ENCODE data around the gene NUCKS1.

The NUCKS1 gene

DNA sequence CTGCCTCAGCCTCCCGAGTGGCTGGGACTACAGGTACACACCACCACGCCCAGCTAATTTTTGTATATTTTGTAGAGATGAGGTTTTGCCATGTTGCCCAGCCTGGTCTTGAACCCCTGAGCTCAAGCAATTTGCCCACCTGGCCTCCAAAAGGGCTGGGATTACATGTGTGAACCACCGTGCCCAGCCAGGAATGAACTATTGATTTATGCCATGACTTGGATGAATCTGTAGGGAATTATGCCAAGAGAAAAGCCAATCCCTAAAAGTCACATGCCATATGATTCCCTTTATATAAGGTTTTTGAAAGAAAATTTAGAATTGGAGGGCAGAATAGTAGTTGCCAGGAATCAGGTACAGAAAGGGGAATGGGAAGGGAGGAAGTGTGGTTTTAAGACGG lies 50.6 kb downstream of the NUCKS1 start:
- DNase-seq (ENCODE audit: low read depth): no peak

DNA sequence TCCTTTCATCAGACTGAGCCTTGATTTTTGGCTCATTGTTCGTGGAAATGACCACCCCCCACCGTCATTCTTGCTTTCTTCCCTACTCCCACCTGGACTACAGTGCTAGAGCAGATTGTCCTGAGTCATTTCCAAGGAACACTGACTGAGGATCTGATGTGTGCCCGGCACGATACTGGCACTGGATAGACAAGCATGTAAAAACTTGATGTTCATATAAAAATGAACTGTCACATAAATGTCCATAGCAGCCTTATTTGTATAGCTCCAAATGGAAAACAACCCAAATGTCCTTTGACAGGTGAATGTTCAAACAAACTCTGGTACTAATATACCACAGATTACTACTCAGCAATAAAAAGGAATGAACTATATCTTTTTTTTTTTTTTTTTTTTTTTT lies 51.1 kb downstream of the NUCKS1 start:
- DNase-seq (ENCODE audit: low read depth): no peak

DNA sequence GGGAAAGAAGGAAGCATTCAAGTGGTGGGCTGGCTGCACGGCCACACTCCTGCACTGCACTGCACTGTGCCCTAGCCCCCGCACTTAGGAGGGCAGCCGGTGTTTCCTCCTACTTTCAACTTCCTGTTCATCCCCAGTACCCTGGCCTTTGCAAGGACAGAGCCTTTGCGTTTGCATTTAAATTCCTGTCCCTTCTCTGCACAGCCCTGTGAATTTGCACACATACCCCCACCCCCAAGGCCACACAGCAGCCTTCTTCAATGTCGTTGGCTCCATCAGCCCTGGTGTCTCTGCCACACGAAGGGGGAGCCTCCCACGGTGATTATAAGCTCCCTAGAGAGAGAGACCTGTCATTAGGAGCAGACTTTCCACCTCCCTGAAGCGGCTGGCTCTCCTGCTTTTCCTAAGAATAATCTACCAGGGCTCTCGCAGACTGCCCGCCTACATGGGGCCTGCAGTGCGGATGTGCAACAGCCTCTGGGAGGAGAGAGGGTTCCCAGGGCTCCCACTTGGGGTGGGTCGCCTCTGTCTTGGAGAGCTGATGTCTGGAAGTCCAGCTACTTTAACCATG lies 56.5 kb downstream of the NUCKS1 start:
- no peak for DNase-seq (ENCODE audit: low read depth)

DNA sequence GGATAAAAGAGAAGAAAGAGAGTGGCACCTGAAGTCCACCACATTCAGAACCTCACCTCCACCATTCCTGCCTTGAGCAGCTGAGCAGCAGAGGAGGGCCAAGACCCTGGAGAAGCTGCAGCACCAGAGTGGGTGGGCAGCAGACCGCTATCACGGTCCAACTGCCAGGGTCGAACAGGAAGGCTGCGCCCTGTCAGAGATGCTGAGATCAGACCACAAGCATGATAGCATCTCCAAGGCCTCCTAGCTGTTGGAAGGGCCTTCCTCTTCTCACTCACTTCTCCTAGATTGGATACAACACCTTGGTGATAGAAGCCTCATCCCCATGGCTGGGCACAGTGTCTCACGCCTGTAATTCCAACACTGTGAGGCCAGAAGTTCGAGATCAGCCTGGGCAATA lies 57.6 kb downstream of the NUCKS1 start:
- DNase-seq (ENCODE audit: low read depth): no peak

DNA sequence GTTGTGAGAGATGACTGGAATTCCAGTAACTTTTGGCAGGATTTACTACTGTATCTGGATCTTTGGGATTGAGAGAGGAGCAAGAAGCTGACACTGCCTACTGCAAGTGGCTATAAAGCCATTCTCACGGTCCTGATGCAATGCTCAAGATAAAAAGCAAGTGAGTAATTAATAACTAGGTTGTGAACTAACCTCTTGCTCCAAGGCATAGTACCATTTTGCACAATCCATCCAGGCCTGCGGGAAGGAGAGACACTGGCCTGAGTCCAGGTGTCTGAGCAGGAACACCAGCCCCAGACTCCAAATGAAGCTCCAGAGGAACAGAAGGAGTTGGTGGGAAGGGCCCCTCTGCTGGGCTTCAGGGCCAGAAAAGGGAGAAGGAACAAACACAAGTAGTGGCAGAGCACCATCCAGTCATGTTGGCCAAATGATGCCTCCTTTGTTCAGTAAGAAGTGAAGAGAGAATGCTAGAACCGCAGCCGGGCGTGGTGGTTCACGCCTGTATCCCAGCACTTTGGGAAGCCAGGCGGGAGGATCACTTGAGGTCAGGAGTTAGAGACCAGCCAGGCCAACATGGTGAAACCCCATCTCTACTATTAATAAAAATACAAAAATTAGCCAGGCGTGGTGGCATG lies 59.7 kb downstream of the NUCKS1 start:
- no peak for DNase-seq (ENCODE audit: low read depth)

DNA sequence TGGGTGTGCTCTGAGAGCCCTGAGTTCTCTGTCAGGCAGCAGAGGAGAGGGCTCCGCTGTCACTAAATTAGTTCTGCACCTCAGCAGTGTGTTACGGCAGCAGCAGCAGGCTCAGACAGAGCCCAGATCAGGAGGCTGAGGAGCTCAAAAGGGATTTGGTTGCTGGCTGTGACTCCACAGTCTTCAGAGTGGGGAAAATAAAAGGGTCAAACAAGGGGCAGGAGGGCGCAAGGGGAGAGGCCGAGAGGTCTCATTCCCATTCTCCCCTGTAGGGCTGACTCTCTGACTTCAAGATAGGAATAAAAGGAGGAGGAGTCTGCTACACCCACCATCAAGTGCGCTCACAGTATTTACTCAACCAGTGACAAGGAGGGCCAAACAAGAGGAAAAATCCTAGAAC lies 60.5 kb downstream of the NUCKS1 start:
- no peak for DNase-seq (ENCODE audit: low read depth)

DNA sequence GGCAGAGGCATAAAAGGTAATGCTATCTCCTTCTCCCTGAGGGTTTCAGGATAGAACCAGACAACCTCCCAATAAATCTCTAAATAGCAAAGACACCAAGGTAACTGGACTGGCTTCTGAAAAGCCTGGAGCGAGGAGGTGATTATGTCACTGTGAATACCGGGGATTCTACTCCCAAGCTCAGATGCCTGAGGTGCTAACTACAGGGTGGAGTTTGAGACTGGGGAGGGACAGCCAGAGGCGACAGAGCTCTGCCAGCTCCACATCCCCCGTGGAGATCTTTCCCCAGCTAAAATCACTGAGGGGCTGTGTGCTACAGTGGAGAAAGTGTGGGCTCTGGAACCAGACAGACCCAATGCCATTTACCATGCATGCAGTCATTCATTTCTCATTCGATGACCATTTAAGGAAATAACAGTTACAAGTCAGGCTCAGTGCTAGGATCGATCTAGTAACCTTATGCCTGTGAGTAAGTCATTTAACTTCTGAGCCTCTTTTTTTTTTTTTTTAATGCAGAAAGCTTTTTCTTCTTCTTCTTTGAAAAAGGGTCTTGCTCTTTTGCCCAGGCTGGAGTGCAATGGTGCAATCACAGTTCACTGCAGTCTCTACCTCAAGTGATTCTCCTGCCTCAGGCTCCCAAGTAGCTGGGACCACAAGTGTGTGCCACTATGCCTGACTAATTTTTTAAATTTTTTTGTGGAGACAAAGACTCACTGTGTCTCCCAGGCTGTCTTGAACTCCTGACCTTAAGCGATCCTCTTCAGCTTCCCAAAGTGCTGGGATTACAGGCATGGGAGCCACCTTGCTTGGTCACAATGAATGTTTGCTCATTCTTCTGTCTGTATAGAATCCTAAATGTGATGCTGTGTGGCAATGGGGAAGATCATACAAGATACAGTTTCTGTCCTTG lies 61.6 kb downstream of the NUCKS1 start:
- no peak for DNase-seq (ENCODE audit: low read depth)

DNA sequence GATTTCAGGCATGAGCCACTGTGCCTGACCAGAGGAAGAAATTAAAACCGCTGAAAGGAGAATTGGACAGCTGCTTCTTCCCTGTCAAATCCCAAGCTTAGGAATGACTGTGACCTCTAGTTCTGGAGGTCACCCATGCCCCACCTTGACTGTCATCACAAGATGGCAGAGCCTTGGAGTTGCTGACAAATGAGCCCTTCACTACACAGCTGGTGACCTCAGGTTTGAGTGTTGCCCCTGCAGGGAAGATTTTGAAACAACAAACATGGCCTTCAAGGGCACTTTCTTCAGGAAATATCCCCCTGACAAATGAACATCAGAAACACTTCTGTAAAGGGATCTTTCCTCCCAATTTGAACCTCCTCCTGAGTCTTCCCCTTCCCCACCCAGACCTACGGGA lies 62.7 kb downstream of the NUCKS1 start:
- DNase-seq (ENCODE audit: low read depth): no peak

DNA sequence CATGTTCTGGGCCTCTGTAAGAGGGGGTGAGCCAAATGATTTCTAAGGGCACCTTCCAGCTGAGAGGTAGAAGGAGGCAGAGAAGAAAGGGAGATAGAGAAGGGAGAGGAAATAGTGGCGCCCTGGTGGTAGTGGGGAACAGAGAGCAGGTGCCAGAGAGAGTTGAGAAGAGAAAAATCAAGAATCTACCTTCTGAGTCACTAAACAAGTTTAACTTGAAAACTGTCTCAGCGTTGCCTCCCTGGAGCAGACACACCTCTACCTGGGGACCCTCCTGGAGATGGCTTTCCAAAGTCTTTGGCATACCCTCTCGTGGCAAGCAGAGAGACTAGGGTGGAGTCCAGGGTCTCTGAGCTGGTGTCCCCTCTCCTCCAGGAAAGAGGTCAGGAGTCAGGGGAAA lies 68.6 kb downstream of the NUCKS1 start:
- no peak for DNase-seq (ENCODE audit: low read depth)

DNA sequence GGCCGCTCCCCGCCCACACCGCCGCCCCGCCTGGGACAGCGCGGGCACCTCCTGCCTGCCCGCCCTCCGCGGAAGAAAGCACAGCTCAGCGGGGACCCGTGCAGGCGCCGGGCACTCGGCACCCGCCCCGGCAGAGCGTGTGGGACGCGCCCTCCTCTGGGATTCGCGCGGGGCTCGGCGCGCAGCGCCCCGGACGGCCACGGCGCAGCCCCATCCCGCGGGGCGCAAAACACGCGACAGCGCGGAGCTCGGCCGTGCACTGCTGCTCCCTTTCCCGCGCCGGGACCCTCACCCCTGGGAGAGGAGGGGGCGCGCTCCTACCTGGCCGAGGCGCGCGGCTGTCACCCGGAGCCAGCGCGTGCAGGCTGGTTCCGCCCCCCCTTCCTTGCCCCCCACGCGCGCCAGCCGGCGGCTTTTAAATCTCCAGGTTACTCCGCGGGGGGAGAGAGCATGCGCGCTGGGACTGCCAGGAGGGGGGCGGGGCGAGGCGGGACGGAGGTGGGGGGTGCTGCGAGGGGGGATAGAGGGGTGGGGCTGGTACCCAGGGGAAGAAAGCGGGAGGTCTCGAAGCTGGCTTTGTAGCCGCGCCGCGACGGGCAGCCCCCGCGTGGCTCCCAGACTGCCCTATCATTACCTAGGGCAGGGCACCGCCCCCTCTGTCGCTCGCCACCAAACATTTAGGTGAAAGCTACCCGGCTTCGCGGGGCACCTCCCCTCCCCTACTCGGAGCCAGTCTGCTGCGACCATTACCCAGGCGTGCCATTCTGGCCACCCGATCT lies 69.7 kb downstream of the NUCKS1 start, which contains the start of gene SLC45A3:
Gene SLC45A3, minus strand, starts transcription at position 437 of the 779 bp plus-strand sequence. CDS start 15,853 bp downstream, outside the sequence.
- DNase-seq (ENCODE audit: low read depth): peak; percentile 33

DNA sequence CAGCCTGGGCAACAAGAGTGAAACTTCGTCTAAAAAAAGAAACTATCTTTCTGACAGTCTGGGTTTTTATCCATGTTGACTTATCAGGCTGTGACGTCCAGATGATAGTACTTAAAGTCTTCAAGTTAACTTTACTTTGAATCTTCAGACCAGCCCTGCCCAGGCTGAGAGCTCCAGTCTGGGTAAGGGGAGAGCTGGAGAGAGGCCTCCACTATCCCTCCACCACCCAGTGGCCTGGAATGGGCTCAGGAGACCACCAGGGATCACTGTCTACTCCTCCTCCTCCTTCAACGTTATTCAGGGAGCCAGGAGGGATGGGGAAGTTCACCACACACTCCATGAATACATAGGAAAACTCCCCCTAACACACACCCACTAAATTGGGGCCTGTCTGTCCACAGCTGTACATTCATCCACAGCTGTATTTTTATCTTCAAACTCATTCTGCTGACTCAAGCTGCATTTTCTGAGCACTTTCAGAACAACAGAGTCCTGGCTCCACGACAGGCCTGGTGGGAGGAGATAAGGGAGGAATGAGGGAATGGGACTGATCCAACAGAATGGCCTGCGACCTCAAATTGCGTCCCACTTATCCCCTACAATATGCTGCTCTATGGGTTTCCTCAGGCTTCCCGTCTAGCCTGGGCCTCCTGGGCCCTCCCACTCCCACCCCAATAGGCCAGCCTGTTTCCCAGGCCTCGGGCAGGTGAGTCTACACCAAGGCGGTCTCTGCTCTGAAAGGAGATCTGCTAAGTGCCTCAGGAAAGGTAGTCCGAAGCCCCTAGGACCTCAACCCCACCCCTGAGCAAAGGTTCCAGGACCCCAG lies 71.5 kb downstream of the NUCKS1 start:
- DNase-seq (ENCODE audit: low read depth): no peak

DNA sequence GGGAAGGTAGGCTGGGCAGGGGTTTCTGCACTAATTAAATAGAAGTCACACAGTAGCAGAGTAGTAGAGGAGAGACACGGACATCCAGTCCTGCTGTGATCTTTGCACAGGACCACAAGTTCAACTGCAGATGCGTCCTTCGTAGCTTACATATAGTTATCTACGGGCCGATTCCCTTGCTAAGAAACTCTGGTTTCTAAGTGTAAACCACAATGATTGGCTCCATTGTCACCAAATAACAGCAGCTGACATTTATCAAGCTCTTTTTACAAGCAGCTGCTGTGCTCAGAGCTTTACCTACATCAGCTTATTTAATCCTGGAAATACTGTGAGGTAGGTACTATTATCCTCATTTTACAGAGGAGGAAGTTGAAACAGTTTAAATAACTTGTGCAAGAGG lies 72.8 kb downstream of the NUCKS1 start:
- no peak for DNase-seq (ENCODE audit: low read depth)

DNA sequence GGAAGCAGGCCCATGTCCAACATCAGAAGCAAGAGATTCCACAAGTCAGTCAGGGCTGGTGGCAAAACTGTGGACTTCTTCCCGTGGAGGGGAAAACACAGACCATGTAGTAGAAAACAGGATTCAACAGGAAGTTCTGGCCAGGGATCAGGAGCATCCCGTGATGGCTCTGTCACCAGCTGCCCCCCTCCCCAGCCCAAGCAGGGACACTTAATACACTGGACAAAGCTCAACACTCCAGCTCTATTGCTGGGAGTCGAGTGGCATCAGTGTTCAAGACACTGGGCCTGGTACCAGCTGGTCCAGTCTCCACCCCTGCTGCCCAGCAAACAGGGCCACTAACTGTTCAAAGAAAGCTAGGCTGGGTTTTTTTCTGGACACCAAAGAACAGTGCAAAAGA lies 73.4 kb downstream of the NUCKS1 start:
- DNase-seq (ENCODE audit: low read depth): no peak

DNA sequence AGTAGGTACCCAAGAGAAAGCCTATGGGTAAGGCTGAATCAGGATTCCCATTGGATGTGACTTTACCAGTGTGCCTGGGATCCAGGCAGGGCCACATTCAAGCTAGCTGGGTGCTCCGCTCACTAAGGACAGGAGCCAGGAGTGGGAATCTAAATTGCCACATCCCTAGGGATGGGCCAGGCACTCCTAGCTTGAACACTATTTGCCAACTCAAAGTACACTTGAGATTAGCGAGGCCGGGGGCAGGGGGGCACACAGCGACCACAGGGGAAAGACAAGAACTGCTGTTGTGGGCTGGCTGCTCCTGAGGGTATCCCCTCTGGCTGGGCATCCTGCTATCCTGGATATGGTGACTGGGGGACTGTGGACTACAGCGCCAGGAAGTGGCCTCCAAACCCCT lies 74.0 kb downstream of the NUCKS1 start:
- DNase-seq (ENCODE audit: low read depth): no peak

DNA sequence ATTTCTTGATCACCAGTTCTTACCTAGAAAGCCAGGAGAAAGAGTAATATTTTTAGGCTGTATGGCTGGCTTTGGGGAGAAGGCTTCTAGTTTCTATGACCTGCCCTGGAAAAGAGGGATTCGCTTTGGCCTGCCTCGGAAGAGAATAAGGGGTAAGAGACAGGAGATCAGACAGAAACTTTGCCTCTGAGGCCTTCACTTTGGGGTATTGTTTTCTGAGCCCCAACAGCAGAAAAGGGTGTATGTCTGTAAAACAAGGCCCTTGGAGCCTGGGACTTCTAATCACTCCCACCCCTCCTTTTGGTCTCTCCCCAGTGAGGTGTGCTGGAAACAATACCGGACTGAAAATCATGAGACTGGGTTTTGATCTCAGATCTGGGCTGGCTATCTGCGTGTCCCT lies 74.7 kb downstream of the NUCKS1 start:
- no peak for DNase-seq (ENCODE audit: low read depth)

DNA sequence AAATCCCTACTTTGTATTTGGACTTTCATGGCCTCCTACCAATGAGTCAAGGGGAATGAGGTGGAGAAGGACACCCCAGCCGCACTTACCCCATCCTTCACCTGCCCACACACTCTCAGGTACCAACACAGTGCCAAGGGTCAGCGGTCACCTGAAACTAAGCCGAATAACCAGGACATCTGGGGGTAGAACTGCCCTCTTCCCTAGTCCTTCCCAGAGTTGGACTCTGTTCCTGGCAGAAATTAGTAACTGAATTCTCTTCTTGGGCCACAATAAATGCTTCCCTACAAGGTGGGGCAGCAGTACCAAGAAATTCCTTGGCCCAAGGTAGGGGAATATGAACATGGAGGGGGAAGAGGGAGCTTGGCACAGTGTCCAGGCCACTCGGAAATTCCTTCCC lies 77.0 kb downstream of the NUCKS1 start:
- DNase-seq (ENCODE audit: low read depth): no peak

DNA sequence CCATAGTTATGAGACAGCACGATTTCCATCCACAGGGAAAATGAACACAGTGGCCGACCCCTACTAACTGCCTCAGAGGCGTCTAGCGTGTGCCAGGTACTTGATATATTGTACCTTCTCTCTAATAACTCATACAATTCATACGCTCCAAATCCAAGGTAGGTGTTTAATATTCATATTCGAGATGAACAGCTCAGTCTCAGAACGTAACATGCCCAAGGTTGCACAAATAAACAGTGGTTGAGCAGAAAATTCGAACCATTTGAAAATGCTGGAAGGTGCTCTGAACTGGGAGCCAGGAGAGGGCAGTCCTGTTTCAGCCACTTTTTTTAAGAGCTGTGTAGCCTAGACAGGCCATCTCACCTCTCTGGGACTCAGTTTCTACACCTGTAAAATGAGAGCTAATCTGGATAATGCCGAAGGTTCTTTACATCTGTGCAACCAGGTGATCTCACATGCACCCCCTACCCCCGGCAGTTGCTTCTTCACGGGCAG lies 77.5 kb downstream of the NUCKS1 start:
- DNase-seq (ENCODE audit: low read depth): no peak

DNA sequence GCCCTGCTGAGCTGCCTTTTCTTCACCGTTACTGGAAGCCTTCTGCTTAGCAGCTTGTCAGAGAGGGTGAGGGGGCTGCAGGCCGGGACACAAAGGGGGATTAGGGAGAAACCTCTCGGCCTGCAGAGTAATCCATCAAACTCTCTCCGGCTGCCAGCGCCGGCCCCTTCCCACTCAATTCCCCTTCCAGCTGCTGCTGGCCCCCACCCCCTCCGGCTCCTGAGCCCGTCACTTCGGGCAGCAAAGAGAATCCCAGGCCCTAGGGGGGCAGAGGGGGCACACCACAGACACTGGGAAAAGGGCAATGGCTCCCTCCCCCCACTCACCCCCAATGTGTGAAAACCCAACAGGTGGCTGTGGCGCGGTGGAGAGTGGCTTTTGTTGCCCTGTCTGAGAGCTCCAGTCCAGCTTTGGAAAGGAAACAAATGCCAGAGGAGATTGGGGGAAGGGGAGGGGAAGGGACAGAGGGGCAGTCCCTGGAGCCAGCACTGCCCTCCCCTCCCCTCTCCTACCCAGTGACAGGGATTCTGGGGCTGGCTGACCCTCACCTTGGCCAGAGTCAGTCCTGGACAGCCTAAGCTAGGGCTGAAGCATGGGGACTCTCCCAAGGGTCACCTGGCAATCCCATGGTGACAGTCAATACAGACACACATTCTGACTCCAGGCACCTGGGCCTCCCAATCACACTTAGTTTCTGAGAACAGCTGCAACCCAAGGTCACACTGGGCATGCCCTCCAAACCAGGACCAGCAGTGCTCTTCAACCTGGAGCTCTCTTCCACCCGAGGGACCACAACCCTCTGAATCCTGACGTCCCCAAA lies 79.2 kb downstream of the NUCKS1 start:
- no peak for DNase-seq (ENCODE audit: low read depth)

DNA sequence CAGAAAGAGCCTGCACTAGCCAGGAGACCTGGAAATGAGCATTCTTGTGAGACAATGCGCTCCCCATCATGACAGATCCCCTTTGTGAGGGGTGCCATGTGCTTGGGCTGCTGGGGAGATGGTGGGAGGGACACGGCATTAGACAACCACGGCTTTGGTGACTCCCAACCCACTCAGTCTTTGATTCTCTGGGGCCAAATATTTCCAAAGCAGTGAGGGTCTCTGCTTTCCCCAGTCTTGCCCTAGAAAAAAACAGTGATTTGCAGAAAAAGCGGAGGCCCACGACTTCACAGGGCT lies 79.9 kb downstream of the NUCKS1 start:
- DNase-seq (ENCODE audit: low read depth): no peak

DNA sequence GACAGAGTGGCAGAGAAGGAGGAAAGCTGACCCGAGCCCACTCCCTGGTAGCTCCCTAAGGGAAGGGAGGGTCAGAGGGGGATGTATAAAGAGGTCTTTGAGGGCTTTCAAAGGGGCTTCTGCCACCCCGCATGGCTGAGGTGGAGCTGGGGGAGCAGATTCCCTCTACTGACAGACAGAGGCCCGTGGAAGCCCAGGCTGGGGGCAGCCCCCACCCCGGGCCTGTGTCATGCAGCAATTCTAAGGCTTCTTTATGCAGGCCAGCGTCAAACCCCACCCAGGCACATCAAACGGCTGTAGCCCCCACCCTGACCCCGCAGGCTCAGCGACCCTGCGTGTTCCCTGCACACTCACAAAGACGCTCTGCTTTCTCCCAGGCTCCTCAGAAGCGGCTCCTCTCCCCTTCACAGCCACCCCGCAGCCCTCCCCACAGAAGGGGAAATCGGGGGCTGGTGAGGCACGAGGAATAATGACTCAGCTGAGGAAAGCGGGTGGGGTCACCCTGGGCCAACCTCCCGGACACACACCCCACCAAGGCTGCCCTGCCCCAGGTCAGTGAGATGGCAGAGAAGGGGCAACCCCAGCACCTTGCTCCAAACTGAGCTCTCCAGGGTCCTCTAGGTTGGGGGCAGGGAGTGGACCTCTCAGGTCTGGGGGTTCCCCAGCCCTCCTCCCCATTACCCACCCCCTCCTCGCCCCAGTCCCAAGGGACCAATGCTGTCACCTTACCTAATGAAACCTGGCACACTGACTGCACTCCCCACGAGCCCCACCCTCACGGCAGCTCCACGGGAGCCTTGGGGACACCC lies 80.4 kb downstream of the NUCKS1 start:
- no peak for DNase-seq (ENCODE audit: low read depth)
